Measurements from ENCODE around the gene HCFC1.

The HCFC1 gene

GRCh38 chrX:153992180-153992579 is 20.6 kb upstream of the HCFC1 start:
- H4K20me1 ChIP-seq (ENCODE audit: control insufficient read depth, insufficient read depth, low read depth, low read length), result no peaks in the 10 kb centered on the region
- H3K27me3 ChIP-seq (ENCODE audit: control insufficient read depth, low read length), result no peaks in the 10 kb centered on the region
- H3K9me2 ChIP-seq (replicated peaks; ENCODE audit: control insufficient read depth, low read length), result no peaks in the 10 kb centered on the region
- no peaks in the 10 kb centered on the region for H3K79me2 ChIP-seq (ENCODE audit: control insufficient read depth, low read length)
- H3F3A ChIP-seq (ENCODE audit: control insufficient read depth, insufficient read depth), result no peaks in the 10 kb centered on the region
- H3K4me1 ChIP-seq (ENCODE audit: control insufficient read depth, low read length), result no peaks in the 10 kb centered on the region
- H3K4me3 ChIP-seq (ENCODE audit: low read length), result no peak overlapping the region
- H3K4me2 ChIP-seq (ENCODE audit: low read length), result no peak overlapping the region
- H3K27ac ChIP-seq (ENCODE audit: low read depth, low read length), result no peak overlapping the region
- no peaks in the 10 kb centered on the region for H3K36me3 ChIP-seq (ENCODE audit: control insufficient read depth, low read length)
- no peak for TF ChIP-seq CTCF (IDR thresholded peaks at IDR 0.05; ENCODE audit: low read depth, low read length, poor library complexity, severe bottlenecking)
- no peak for TF ChIP-seq EZH2phosphoT487 (IDR thresholded peaks at IDR 0.05; ENCODE audit: borderline replicate concordance, low read length)
- H3K9me3 ChIP-seq (ENCODE audit: control insufficient read depth, insufficient read depth, low read length), result no peaks in the 10 kb centered on the region

GRCh38 chrX:153991013-153991580 is 19.5 kb upstream of the HCFC1 start:
- H3K9me3 ChIP-seq (ENCODE audit: control insufficient read depth, insufficient read depth, low read length), result no peaks in the 10 kb centered on the region
- no peak for TF ChIP-seq EZH2phosphoT487 (IDR thresholded peaks at IDR 0.05; ENCODE audit: borderline replicate concordance, low read length)
- no peak for TF ChIP-seq CTCF (IDR thresholded peaks at IDR 0.05; ENCODE audit: low read depth, low read length, poor library complexity, severe bottlenecking)
- H3K79me2 ChIP-seq (ENCODE audit: control insufficient read depth, low read length), result no peaks in the 10 kb centered on the region
- no peaks in the 10 kb centered on the region for H3K27me3 ChIP-seq (ENCODE audit: control insufficient read depth, low read length)
- H3K4me1 ChIP-seq (ENCODE audit: control insufficient read depth, low read length), result no peaks in the 10 kb centered on the region
- H4K20me1 ChIP-seq (ENCODE audit: control insufficient read depth, insufficient read depth, low read depth, low read length), result no peaks in the 10 kb centered on the region
- no peaks in the 10 kb centered on the region for H3F3A ChIP-seq (ENCODE audit: control insufficient read depth, insufficient read depth)
- H3K4me3 ChIP-seq (ENCODE audit: low read length), result no peak overlapping the region
- no peak overlapping the region for H3K4me2 ChIP-seq (ENCODE audit: low read length)
- no peaks in the 10 kb centered on the region for H3K36me3 ChIP-seq (ENCODE audit: control insufficient read depth, low read length)
- H3K27ac ChIP-seq (ENCODE audit: low read depth, low read length), result no peak overlapping the region
- no peaks in the 10 kb centered on the region for H3K9me2 ChIP-seq (replicated peaks; ENCODE audit: control insufficient read depth, low read length)

- H3K4me3 ChIP-seq (ENCODE audit: low read length), result no peak overlapping the region
- no peaks in the 10 kb centered on the region for H3F3A ChIP-seq (ENCODE audit: control insufficient read depth, insufficient read depth)
- no peaks in the 10 kb centered on the region for H4K20me1 ChIP-seq (ENCODE audit: control insufficient read depth, insufficient read depth, low read depth, low read length)
- no peak overlapping the region for H3K4me2 ChIP-seq (ENCODE audit: low read length)
- no peaks in the 10 kb centered on the region for H3K9me3 ChIP-seq (ENCODE audit: control insufficient read depth, insufficient read depth, low read length)
- H3K27ac ChIP-seq (ENCODE audit: low read depth, low read length), result no peak overlapping the region
- H3K79me2 ChIP-seq (ENCODE audit: control insufficient read depth, low read length), result no peaks in the 10 kb centered on the region
- H3K4me1 ChIP-seq (ENCODE audit: control insufficient read depth, low read length), result peaks cover 4% of the 10 kb centered on the region
- no peaks in the 10 kb centered on the region for H3K9me2 ChIP-seq (replicated peaks; ENCODE audit: control insufficient read depth, low read length)
- no peaks in the 10 kb centered on the region for H3K27me3 ChIP-seq (ENCODE audit: control insufficient read depth, low read length)
- H3K36me3 ChIP-seq (ENCODE audit: control insufficient read depth, low read length), result no peaks in the 10 kb centered on the region
- no peak for TF ChIP-seq EZH2phosphoT487 (IDR thresholded peaks at IDR 0.05; ENCODE audit: borderline replicate concordance, low read length)
- TF ChIP-seq CTCF (IDR thresholded peaks at IDR 0.05; ENCODE audit: low read depth, low read length, poor library complexity, severe bottlenecking), result no peak
Observed at GRCh38 chrX:153989973-153990655, 18.5 kb upstream of the HCFC1 start.
